Liver (tissue), 3 donors: ENCODE measurements around the gene CALML6.

Source experiments
- FOXA1 ChIP-seq: IDR thresholded peaks from 2 replicates; pipeline ENCODE4 v1.6.1; 2016; ENCODE audit warnings: antibody characterized with exemption
- NR2F2 ChIP-seq: IDR thresholded peaks from 2 replicates; pipeline ENCODE4 v1.6.1; 2016; ENCODE audit warnings: antibody characterized with exemption
- TF ChIP-seq, protein P1 (sequence below): fragments of 150-350 bp; IDR thresholded peaks from 2 replicates; pipeline ENCODE4 v1.5.1; 2017; ENCODE audit warnings: improper control_type of control experiment, low read depth, low read length; ENCODE audit not compliant: missing input control
- TF ChIP-seq, protein P2 (sequence below): IDR thresholded peaks from 2 replicates; pipeline ENCODE4 v1.6.1; 2016; ENCODE audit warnings: antibody characterized with exemption
- donor health status: healthy.
- donor health status: healthy.

DNA sequence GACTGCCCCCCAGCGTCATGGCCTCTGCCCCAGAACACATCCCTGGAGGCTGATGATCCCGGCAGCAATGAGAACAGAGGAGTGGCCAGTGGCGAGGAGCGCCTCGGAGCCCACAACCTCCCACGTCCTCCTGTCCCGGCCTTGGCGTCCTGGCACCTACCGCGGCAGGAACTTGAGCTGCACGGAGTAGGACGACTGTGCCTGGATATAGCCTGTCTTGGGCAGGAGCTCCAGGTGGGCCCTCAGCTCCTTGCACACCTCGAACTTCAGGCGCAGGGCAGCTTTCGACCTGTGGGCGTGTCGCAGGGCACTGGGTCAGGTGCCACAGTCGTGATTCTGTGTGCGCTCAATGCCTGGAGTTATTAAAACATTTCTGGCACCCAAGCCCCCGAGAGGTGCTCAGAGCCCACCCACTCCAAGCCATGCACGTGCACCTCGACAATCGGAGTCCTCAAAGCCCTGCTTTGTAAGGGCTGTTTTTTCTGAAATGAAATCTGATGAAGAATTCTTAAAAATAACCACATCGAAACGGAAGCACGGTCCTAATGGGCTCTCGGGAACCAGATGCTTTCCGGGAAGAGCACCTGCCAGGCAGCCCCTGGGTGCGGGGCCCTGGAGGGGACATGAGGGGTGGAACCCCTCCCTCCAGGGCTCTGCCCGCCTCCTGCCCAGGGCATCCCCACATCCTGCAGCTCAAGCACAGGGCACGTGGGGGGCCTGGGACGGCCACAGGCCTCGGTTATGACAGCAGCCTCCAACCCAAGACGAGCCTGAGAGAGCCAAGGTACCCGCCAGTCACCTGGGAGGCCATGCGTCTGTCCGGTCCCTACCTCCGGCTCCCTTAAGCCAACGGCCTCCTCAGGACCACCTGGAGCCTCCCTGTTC is 27.1 kb downstream of the CALML6 start:
- no peak for TF ChIP-seq NR2F2
- TF ChIP-seq, protein P1, sequence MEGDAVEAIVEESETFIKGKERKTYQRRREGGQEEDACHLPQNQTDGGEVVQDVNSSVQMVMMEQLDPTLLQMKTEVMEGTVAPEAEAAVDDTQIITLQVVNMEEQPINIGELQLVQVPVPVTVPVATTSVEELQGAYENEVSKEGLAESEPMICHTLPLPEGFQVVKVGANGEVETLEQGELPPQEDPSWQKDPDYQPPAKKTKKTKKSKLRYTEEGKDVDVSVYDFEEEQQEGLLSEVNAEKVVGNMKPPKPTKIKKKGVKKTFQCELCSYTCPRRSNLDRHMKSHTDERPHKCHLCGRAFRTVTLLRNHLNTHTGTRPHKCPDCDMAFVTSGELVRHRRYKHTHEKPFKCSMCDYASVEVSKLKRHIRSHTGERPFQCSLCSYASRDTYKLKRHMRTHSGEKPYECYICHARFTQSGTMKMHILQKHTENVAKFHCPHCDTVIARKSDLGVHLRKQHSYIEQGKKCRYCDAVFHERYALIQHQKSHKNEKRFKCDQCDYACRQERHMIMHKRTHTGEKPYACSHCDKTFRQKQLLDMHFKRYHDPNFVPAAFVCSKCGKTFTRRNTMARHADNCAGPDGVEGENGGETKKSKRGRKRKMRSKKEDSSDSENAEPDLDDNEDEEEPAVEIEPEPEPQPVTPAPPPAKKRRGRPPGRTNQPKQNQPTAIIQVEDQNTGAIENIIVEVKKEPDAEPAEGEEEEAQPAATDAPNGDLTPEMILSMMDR: no peak
- TF ChIP-seq, protein P2, sequence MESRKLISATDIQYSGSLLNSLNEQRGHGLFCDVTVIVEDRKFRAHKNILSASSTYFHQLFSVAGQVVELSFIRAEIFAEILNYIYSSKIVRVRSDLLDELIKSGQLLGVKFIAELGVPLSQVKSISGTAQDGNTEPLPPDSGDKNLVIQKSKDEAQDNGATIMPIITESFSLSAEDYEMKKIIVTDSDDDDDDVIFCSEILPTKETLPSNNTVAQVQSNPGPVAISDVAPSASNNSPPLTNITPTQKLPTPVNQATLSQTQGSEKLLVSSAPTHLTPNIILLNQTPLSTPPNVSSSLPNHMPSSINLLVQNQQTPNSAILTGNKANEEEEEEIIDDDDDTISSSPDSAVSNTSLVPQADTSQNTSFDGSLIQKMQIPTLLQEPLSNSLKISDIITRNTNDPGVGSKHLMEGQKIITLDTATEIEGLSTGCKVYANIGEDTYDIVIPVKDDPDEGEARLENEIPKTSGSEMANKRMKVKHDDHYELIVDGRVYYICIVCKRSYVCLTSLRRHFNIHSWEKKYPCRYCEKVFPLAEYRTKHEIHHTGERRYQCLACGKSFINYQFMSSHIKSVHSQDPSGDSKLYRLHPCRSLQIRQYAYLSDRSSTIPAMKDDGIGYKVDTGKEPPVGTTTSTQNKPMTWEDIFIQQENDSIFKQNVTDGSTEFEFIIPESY: no peak
- TF ChIP-seq FOXA1: no peak
